Amniotic epithelial cell (primary cell): ENCODE measurements around the gene FAIM2.

ENCODE experiments used
- DNase-seq: peaks from one replicate; pipeline ENCODE4 v3.0.0-alpha.2; 2010; ENCODE audit warnings: low read depth

The FAIM2 gene

GRCh38 chr12:49878021-49878420 is 25.7 kb downstream of the FAIM2 start:
- DNase-seq: no peak

- DNase-seq: no peak
These were observed 26.6 kb downstream of the FAIM2 start for GRCh38 chr12:49877066-49877465.

GRCh38 chr12:49876070-49876469 is 27.6 kb downstream of the FAIM2 start:
- no peak for DNase-seq

GRCh38 chr12:49875115-49875720 is 28.5 kb downstream of the FAIM2 start:
- no peak for DNase-seq

- DNase-seq: peak; percentile 35
These were observed 29.4 kb downstream of the FAIM2 start for GRCh38 chr12:49874142-49874897.

GRCh38 chr12:49873361-49873934 is 30.3 kb downstream of the FAIM2 start:
- DNase-seq: peak; percentile 48

GRCh38 chr12:49872781-49873181 is 30.9 kb downstream of the FAIM2 start:
- peak; percentile 94 for DNase-seq

GRCh38 chr12:49872381-49872780 is 31.3 kb downstream of the FAIM2 start:
- no peak for DNase-seq

- DNase-seq: peak; percentile 86
These were observed 31.9 kb downstream of the FAIM2 start for GRCh38 chr12:49871811-49872251.

GRCh38 chr12:49871263-49871561 is 32.5 kb downstream of the FAIM2 start:
- DNase-seq: no peak

GRCh38 chr12:49870501-49871262 is 33.0 kb downstream of the FAIM2 start:
- no peak for DNase-seq

- DNase-seq: no peak
These were observed 33.7 kb downstream of the FAIM2 start for GRCh38 chr12:49869816-49870500.

- peak; percentile 100 for DNase-seq
These were observed 34.5 kb downstream of the FAIM2 start for GRCh38 chr12:49868952-49869815.

GRCh38 chr12:49868449-49868848 is 35.3 kb downstream of the FAIM2 start:
- no peak for DNase-seq

GRCh38 chr12:49867570-49868341 is 35.9 kb downstream of the FAIM2 start:
- peak; percentile 48 for DNase-seq

- peak; percentile 37 for DNase-seq
These were observed 36.7 kb downstream of the FAIM2 start for GRCh38 chr12:49866859-49867569.

- DNase-seq: no peak
These were observed 37.9 kb downstream of the FAIM2 start for GRCh38 chr12:49865782-49866135.

GRCh38 chr12:49865109-49865781 is 38.5 kb downstream of the FAIM2 start:
- no peak for DNase-seq

GRCh38 chr12:49864798-49865090 is 39.0 kb downstream of the FAIM2 start:
- no peak for DNase-seq
